ENCODE data around the gene HEPHL1. TPM values are rescaled to one million over a fixed set of nuclear protein-coding genes. Genes with fewer than 3 reads are reported as not detected.

The HEPHL1 gene
- total RNA-seq, 1 donor from 2014 or later, result not detected

- no peak for DNase-seq
Observed at GRCh38 chr11:94131047-94131717, 110.0 kb downstream of the HEPHL1 start.

- peak; percentile 40 for DNase-seq
Observed at GRCh38 chr11:94131718-94132115, 110.6 kb downstream of the HEPHL1 start.

DNA sequence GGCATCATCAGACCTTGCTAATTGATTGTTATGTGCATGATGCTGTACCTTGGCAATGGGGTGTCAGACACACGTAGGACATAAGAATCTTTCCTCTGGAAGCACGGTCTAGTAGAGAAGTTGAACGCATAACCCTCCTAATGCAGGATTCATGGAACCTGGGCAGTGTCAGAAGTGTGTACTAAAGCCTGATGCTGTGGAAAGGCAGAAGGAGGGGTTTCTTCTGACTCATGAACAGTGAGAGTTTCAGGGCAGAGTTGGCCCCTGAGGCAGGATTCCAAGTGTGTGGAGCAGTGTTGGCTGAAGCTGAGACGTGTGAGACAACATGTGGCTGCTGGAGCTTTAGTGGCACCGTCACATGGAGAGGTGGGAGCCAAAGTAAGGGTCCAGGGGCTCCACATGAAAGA, 111.0 kb downstream of the HEPHL1 start:
- DNase-seq, result peak; percentile 60

DNA sequence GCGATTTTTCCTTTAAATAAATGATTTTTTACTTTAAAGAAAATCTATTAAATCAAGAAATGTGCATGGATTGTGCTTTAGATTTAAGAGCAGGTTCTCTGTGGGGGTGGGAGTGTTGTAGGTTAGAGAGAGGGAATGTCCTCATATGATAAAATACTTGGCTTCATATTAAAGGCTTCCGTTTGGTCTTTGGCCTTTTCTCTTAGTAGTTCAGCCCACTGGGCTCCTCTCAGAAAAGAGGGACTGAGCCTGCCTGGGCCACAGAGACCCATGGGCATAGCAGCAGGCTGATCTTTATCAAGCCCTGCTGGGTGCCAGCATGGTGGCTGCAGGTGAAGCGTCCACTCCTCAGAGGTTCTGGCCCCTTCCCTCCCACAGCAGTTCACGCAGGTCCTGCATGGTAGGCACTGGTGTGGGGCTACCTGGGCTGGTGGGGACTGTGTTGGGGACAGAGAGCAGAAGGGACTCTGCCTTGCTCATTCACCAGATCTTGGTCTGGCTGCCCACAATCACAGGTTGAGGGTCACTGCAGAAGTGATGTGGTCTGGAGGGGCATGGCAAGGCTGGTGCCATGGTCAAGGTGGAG, 111.8 kb downstream of the HEPHL1 start:
- no peak for DNase-seq

- DNase-seq, result no peak
Observed at GRCh38 chr11:94133752-94134151, 112.6 kb downstream of the HEPHL1 start.

DNA sequence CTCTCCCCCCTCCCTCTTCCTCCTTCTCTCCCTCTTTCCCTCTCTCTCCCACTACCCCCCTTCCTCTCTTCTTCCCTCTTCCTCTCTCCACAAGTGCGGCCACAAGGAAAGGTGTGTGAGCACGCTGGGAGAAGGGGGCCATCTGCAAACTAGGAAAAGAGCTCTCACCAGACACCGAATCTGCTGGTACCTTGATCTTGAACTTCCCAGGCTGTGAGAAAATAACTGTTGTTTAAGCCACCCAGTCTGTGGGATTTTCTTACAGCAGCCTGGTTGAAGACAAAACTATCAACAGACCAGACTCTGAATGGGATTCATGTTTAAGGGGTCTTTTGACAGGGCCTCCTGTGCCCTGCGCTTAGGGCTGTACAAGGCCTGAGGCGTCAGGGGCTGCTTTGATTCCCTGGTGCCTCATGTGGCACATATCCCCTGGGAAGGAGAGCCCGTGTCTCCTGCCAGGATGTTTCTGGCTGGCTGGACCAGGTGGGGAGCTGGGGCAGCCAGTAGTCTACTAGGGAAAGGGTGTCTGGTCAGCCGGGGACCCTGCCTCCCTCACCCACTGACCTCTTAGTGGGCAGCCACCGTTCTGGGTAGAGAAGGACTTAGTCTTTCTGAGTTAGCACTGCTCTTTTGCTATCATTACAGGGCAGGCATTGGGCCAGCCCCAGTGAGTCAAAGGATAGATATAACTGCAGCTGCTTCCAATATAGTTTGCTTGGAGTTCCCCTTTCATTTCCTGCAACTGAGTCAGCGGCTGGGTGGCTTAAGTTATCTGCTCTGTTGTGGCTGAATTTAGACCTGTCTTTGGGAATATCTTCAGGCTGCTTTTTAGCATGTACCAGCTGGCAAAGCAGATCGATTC, 113.7 kb downstream of the HEPHL1 start:
- DNase-seq, result peak; percentile 61

DNA sequence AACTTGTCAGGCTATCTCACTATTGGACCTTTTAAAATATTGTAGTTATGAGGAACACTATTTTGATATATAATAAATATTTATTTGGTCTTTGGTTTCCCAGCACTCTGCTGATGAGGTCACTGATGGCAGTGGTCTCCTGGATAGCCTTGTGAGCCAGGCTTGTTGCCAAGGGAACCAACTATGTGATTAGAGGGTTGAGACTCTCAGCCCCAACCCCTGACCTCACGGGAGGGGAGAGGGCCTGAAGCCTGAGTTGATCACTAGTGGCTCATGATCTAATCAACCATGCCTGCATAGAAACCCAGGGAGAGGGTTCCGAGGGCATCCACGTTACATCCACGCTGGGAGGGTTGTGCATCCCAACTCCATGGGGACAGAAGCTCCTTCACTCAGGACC, 118.3 kb downstream of the HEPHL1 start:
- no peak for DNase-seq

- DNase-seq, result no peak
Observed at GRCh38 chr11:94140154-94140655, 119.1 kb downstream of the HEPHL1 start.

DNA sequence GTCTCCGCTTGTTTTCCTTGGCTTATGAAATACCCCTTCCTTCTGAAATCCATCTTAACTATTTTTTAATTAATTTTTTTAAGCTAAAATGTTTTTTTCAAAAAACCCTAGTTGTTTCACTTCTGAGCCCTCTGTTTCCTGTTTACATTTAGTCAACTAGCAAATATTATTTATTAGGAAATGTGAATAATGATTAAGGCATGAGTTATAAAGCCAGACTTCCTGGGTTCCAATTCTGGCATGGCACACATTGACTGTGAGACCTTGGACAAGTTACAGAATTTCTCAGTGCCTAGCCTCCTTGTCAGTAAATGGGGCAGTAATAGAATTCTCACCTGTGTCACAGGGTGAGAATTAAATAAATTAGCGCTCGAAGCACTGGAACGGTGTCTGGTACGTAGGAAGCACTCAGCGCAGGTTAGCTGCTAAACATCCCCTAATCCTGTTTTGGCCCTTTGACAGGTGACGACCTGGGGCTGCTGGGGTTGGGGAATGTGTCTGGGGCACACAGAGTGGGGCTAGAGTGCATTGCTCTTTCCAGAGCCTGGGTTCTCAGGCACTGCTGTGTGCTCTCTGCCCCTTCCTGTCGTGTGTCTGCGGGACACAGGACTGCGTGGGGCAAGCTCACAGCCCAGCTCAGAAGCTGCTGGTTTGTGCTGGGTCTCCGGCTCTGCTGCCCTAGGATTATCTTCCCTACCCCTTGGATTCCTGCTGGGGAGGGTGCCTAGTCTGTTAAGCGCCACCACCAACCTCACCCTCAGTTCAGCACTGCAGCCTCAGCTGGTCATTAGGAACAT, 120.6 kb downstream of the HEPHL1 start:
- DNase-seq, result no peak

DNA sequence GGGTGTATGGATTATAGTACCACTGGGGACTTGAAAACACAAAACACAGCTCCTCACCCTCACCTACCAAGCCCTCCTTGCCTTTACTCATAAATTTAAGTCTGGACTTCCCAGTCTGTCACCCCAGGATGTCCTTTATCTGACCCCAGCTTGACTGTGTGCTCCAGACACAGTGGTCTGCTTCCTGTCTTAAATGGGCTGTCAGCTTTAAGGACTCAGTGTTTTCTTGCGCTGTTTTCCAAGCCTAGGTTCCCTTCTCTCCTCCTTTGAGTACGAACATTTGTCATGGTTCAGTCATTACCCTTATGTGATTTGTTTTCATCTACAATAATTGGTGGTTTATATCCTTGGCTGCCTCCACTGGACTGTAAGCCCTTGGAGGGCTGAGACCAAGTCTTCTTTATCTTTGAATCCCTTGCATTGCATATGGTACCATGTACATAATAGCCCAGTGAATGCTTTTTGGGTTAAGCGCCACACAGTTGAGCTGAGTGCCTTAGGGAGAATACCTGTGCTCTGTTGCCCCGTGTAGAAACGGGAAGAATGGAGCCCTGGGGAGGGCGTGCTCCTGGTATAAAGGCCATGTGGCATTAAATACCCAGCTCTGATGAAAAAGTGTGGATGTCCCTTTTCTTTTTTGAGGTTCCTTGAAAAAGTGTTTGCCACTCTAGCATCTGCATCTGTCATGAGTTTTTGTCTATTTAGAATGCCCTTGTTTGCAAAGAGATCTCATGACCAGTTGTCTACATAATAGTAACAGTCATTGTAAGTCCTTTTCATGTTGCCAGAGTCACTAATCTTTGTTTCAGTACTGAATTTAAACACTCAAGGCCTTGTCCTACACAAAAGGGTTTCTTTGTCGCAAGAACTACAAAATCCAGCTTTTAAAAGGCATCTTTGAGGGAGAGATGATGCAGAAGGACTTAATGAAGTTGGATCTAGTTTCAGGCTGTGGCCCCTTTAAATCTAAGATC, 121.4 kb downstream of the HEPHL1 start:
- DNase-seq, result no peak

- no peak for DNase-seq
Observed at GRCh38 chr11:94144216-94144615, 123.1 kb downstream of the HEPHL1 start.

- DNase-seq, result no peak
Observed at GRCh38 chr11:94144664-94145063, 123.5 kb downstream of the HEPHL1 start.

DNA sequence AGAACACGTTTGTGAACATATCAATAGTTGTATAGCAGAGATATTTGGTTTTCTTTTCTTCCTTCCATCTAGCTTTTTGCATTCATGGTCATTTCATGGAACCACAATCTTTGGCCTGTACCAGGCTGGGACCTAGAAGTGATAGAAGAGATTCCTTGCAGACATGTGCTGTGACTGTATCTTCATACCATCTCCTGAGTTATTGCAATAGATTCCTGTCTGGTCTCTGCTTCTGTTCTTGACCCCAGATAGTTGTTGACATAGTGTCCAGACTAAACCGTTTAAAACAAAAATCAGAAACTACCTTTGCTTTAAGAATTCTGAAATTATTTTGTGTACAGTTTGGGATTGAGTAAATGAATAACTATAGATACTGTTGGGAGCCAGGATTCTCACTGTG, 124.3 kb downstream of the HEPHL1 start:
- no peak for DNase-seq

GRCh38 chr11:94145916-94146315, 124.8 kb downstream of the HEPHL1 start:
- DNase-seq, result no peak

DNA sequence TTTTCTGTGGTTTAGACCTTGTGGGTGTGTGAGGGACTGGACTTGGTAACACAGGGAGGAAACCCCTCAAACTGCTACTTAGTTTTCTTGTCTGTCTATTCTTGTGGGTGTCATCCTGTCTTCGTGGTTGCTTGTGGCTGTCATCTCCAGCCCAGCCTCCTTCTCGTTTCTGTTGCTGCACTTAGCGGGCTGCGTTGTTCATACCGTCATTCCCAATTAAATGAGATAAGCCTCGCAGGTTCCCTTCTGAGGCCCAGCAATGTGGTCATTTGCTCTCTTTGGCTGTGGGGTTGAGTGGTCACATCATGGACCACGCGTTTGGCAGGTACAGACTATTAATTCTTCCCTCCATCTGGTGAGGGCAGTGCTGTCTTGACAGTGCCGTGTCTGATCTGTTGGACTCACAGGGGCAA, 126.3 kb downstream of the HEPHL1 start:
- no peak for DNase-seq

- DNase-seq, result no peak
Observed at GRCh38 chr11:94148189-94148588, 127.0 kb downstream of the HEPHL1 start.

GRCh38 chr11:94149431-94150017, 128.4 kb downstream of the HEPHL1 start:
- DNase-seq, result peak; percentile 71

GRCh38 chr11:94150056-94150455, 128.9 kb downstream of the HEPHL1 start:
- no peak for DNase-seq

DNA sequence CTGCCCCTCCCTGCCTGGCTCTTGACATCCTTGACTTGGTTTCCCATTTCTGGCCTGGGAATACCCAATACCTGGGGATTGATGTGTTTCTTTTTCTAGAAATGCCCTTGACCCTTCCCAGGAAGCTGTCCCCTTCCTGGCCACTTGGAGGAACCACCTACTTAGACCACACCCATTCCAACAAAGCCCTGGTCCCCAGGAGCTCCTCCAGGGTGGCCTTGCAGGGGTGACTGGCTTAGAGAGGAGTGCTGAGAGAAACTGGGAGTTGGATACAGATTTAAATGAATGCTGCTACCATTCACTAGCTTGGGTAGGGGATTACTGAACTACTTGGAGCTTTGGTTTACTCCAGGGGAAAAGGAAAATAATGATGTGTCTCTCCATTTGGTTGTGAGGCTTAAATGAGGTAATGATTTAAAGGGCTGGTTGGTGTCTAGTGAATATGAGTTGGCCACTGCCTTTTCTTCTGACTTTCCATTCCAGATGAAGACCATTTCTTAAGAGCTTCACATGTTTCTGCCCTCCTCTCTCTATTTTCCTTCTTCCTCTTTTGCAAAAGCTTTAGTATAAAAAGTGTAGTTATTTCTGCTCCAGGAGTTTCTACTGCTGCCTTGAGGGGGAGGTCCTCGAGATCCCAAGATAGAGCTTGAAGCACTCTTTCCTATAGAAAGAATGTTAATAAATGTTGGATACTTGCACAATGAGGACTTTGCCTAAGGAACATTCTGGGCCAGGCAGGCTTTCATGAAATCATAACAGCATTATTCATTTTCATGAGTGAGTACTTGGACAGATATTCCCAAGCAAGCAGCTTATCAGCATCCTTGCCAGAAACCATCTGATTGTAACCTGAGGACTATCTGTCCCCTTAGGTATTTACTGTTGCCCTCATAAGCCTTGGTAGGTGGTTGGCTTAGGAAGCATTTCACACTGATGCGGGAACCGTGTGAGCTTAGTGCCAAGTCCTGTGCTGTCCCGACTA, 129.8 kb downstream of the HEPHL1 start:
- no peak for DNase-seq

Data from tongue (tissue), 2 donors.